ENCODE data around the gene RARRES2. TPM values are rescaled to one million over a fixed set of nuclear protein-coding genes. Genes with fewer than 3 reads are reported as not detected.

Gene RARRES2
- total RNA-seq, 1 donor from 2014 or later = 19.4 TPM

- DNase-seq (ENCODE audit: low read depth) = peak; percentile 73
- Histone ChIP-seq H2AFZ (ENCODE audit: low read depth, low read length) (peak overlapping the region; percentile 84), H3K4me2 (ENCODE audit: low read length) (peak overlapping the region; percentile 90), H3K36me3 (ENCODE audit: insufficient read depth, low read length) (peaks cover 6% of the 10 kb centered on the region), H3K27ac (ENCODE audit: low read depth, low read length) (peak overlapping the region; percentile 58), H4K20me1 (ENCODE audit: insufficient read depth, low read length) (peaks cover 32% of the 10 kb centered on the region), H3K4me3 (ENCODE audit: insufficient read depth, low read depth, low read length) (peak overlapping the region; percentile 76), H3K9me3 (ENCODE audit: insufficient read depth, low read depth, low read length) (no peaks in the 10 kb centered on the region), H3K79me2 (ENCODE audit: insufficient read depth, low read length) (peaks cover 45% of the 10 kb centered on the region), H3K4me1 (ENCODE audit: insufficient read depth, low read length) (peaks cover 12% of the 10 kb centered on the region), H3K9ac (ENCODE audit: low read length) (peak overlapping the region; percentile 84), H3K27me3 (ENCODE audit: insufficient read depth, low read length) (no peaks in the 10 kb centered on the region)
- no peaks in the 10 kb centered on the region for H3K9me3 Mint-ChIP-seq (ENCODE audit: unreplicated experiment)
- peaks cover 33% of the 10 kb centered on the region for H3K4me1 Mint-ChIP-seq (ENCODE audit: low read depth, unreplicated experiment)
- TF ChIP-seq CTCF (IDR thresholded peaks at IDR 0.05; ENCODE audit: insufficient read depth, low read depth, low read length) (no peak), EZH2 (IDR thresholded peaks at IDR 0.05; ENCODE audit: insufficient read depth, low read length) (no peak)
- peaks cover 7% of the 10 kb centered on the region for H3K36me3 Mint-ChIP-seq (ENCODE audit: low read depth, unreplicated experiment)
- H3K27ac Mint-ChIP-seq (ENCODE audit: unreplicated experiment) = peak overlapping the region; percentile 80
- no peak for FAIRE-seq
- peak overlapping the region; percentile 81 for H3K4me3 Mint-ChIP-seq (ENCODE audit: unreplicated experiment)
- no peaks in the 10 kb centered on the region for H3K27me3 Mint-ChIP-seq (ENCODE audit: low read depth, unreplicated experiment)
These were observed 36.9 kb upstream of the RARRES2 start for GRCh38 chr7:150378115-150378852.

GRCh38 chr7:150377635-150378034, 36.2 kb upstream of the RARRES2 start:
- Histone ChIP-seq H3K9ac (ENCODE audit: low read length) (no peak overlapping the region), H3K4me2 (ENCODE audit: low read length) (no peak overlapping the region), H3K27me3 (ENCODE audit: insufficient read depth, low read length) (no peaks in the 10 kb centered on the region), H4K20me1 (ENCODE audit: insufficient read depth, low read length) (peaks cover 29% of the 10 kb centered on the region), H2AFZ (ENCODE audit: low read depth, low read length) (no peak overlapping the region), H3K4me3 (ENCODE audit: insufficient read depth, low read depth, low read length) (no peak overlapping the region), H3K36me3 (ENCODE audit: insufficient read depth, low read length) (peaks cover 6% of the 10 kb centered on the region), H3K79me2 (ENCODE audit: insufficient read depth, low read length) (peaks cover 46% of the 10 kb centered on the region), H3K4me1 (ENCODE audit: insufficient read depth, low read length) (peaks cover 12% of the 10 kb centered on the region), H3K27ac (ENCODE audit: low read depth, low read length) (no peak overlapping the region), H3K9me3 (ENCODE audit: insufficient read depth, low read depth, low read length) (no peaks in the 10 kb centered on the region)
- Mint-ChIP-seq H3K27me3 (ENCODE audit: low read depth, unreplicated experiment) (no peaks in the 10 kb centered on the region), H3K36me3 (ENCODE audit: low read depth, unreplicated experiment) (peaks cover 9% of the 10 kb centered on the region), H3K4me1 (ENCODE audit: low read depth, unreplicated experiment) (peaks cover 26% of the 10 kb centered on the region), H3K27ac (ENCODE audit: unreplicated experiment) (peak overlapping the region; percentile 47), H3K9me3 (ENCODE audit: unreplicated experiment) (no peaks in the 10 kb centered on the region), H3K4me3 (ENCODE audit: unreplicated experiment) (no peak overlapping the region)
- TF ChIP-seq EZH2 (IDR thresholded peaks at IDR 0.05; ENCODE audit: insufficient read depth, low read length) (no peak), CTCF (IDR thresholded peaks at IDR 0.05; ENCODE audit: insufficient read depth, low read depth, low read length) (no peak)
- no peak for DNase-seq (ENCODE audit: low read depth)
- FAIRE-seq = no peak

GRCh38 chr7:150377196-150377595, 35.8 kb upstream of the RARRES2 start:
- H3K9ac ChIP-seq (ENCODE audit: low read length) = no peak overlapping the region
- peaks cover 12% of the 10 kb centered on the region for H3K4me1 ChIP-seq (ENCODE audit: insufficient read depth, low read length)
- H3K27me3 ChIP-seq (ENCODE audit: insufficient read depth, low read length) = no peaks in the 10 kb centered on the region
- H3K9me3 Mint-ChIP-seq (ENCODE audit: unreplicated experiment) = no peaks in the 10 kb centered on the region
- H3K27ac Mint-ChIP-seq (ENCODE audit: unreplicated experiment) = peak overlapping the region; percentile 47
- no peak overlapping the region for H2AFZ ChIP-seq (ENCODE audit: low read depth, low read length)
- H3K27ac ChIP-seq (ENCODE audit: low read depth, low read length) = no peak overlapping the region
- no peak for FAIRE-seq
- H3K4me3 ChIP-seq (ENCODE audit: insufficient read depth, low read depth, low read length) = no peak overlapping the region
- peaks cover 6% of the 10 kb centered on the region for H3K36me3 ChIP-seq (ENCODE audit: insufficient read depth, low read length)
- no peak for DNase-seq (ENCODE audit: low read depth)
- TF ChIP-seq EZH2 (IDR thresholded peaks at IDR 0.05; ENCODE audit: insufficient read depth, low read length) (no peak), CTCF (IDR thresholded peaks at IDR 0.05; ENCODE audit: insufficient read depth, low read depth, low read length) (no peak)
- H3K4me1 Mint-ChIP-seq (ENCODE audit: low read depth, unreplicated experiment) = peaks cover 26% of the 10 kb centered on the region
- H3K27me3 Mint-ChIP-seq (ENCODE audit: low read depth, unreplicated experiment) = no peaks in the 10 kb centered on the region
- H3K79me2 ChIP-seq (ENCODE audit: insufficient read depth, low read length) = peaks cover 43% of the 10 kb centered on the region
- H3K4me2 ChIP-seq (ENCODE audit: low read length) = no peak overlapping the region
- peaks cover 9% of the 10 kb centered on the region for H3K36me3 Mint-ChIP-seq (ENCODE audit: low read depth, unreplicated experiment)
- H3K4me3 Mint-ChIP-seq (ENCODE audit: unreplicated experiment) = no peak overlapping the region
- H4K20me1 ChIP-seq (ENCODE audit: insufficient read depth, low read length) = peaks cover 25% of the 10 kb centered on the region
- no peaks in the 10 kb centered on the region for H3K9me3 ChIP-seq (ENCODE audit: insufficient read depth, low read depth, low read length)
